Measurements from ENCODE around the gene TMEM248. TPM values are rescaled to one million over a fixed set of nuclear protein-coding genes. Genes with fewer than 3 reads are reported as not detected.
"Not testable (repeated sequence)": the region's sequence is repeated elsewhere in the genome, so short reads cannot be mapped to it uniquely, and the experiment has no call there.

Gene TMEM248
- total and polyA plus RNA-seq, 2 experiments from 2014 or later: 40.2 to 73.7 TPM

DNA sequence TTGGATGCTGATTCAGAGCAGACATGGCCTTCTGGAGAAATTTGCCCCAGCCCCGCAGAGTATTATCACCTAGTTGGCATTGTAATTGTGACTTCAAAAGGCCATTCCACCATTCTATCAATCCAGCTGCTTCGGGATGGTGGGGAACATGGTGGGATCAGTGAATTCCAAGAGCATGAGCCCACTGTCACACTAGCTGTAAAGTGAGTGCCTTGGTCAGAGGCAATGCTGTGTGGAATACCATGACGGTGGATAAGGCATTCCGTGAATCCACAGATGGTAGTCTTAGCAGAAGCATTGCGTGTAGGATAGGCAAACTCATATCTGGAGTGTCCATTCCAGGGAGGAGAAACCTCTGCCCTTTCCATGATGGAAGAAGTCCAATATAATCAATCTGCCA is 13.3 kb upstream of the TMEM248 start (continued):
- TF ChIP-seq, protein P1, sequence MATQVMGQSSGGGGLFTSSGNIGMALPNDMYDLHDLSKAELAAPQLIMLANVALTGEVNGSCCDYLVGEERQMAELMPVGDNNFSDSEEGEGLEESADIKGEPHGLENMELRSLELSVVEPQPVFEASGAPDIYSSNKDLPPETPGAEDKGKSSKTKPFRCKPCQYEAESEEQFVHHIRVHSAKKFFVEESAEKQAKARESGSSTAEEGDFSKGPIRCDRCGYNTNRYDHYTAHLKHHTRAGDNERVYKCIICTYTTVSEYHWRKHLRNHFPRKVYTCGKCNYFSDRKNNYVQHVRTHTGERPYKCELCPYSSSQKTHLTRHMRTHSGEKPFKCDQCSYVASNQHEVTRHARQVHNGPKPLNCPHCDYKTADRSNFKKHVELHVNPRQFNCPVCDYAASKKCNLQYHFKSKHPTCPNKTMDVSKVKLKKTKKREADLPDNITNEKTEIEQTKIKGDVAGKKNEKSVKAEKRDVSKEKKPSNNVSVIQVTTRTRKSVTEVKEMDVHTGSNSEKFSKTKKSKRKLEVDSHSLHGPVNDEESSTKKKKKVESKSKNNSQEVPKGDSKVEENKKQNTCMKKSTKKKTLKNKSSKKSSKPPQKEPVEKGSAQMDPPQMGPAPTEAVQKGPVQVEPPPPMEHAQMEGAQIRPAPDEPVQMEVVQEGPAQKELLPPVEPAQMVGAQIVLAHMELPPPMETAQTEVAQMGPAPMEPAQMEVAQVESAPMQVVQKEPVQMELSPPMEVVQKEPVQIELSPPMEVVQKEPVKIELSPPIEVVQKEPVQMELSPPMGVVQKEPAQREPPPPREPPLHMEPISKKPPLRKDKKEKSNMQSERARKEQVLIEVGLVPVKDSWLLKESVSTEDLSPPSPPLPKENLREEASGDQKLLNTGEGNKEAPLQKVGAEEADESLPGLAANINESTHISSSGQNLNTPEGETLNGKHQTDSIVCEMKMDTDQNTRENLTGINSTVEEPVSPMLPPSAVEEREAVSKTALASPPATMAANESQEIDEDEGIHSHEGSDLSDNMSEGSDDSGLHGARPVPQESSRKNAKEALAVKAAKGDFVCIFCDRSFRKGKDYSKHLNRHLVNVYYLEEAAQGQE (IDR thresholded peaks at IDR 0.05; ENCODE audit: unreplicated experiment): no peak
- TF ChIP-seq, protein P2, sequence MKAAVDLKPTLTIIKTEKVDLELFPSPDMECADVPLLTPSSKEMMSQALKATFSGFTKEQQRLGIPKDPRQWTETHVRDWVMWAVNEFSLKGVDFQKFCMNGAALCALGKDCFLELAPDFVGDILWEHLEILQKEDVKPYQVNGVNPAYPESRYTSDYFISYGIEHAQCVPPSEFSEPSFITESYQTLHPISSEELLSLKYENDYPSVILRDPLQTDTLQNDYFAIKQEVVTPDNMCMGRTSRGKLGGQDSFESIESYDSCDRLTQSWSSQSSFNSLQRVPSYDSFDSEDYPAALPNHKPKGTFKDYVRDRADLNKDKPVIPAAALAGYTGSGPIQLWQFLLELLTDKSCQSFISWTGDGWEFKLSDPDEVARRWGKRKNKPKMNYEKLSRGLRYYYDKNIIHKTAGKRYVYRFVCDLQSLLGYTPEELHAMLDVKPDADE (IDR thresholded peaks at IDR 0.05): no peak
- no peak for TF ChIP-seq ZNF331 (CRISPR knock-in tag; IDR thresholded peaks at IDR 0.05; ENCODE audit: low read depth)
- no peak for TF ChIP-seq NANOG (IDR thresholded peaks at IDR 0.05; ENCODE audit: borderline replicate concordance)
- TF ChIP-seq STAT1 (IDR thresholded peaks at IDR 0.05; ENCODE audit: unreplicated experiment): no peak
- TF ChIP-seq POLR2AphosphoS5 (IDR thresholded peaks at IDR 0.05; ENCODE audit: low read depth): no peak
- TF ChIP-seq EZH2 (IDR thresholded peaks at IDR 0.05; ENCODE audit: low read depth, unreplicated experiment): no peak
- TF ChIP-seq, protein P3, sequence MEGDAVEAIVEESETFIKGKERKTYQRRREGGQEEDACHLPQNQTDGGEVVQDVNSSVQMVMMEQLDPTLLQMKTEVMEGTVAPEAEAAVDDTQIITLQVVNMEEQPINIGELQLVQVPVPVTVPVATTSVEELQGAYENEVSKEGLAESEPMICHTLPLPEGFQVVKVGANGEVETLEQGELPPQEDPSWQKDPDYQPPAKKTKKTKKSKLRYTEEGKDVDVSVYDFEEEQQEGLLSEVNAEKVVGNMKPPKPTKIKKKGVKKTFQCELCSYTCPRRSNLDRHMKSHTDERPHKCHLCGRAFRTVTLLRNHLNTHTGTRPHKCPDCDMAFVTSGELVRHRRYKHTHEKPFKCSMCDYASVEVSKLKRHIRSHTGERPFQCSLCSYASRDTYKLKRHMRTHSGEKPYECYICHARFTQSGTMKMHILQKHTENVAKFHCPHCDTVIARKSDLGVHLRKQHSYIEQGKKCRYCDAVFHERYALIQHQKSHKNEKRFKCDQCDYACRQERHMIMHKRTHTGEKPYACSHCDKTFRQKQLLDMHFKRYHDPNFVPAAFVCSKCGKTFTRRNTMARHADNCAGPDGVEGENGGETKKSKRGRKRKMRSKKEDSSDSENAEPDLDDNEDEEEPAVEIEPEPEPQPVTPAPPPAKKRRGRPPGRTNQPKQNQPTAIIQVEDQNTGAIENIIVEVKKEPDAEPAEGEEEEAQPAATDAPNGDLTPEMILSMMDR (conservative IDR thresholded peaks at IDR 0.05; ENCODE audit: low read depth in 2 of 2): no peak
- TF ChIP-seq CREB1 (CRISPR knock-in tag; IDR thresholded peaks at IDR 0.05; ENCODE audit: low read depth): no peak

DNA sequence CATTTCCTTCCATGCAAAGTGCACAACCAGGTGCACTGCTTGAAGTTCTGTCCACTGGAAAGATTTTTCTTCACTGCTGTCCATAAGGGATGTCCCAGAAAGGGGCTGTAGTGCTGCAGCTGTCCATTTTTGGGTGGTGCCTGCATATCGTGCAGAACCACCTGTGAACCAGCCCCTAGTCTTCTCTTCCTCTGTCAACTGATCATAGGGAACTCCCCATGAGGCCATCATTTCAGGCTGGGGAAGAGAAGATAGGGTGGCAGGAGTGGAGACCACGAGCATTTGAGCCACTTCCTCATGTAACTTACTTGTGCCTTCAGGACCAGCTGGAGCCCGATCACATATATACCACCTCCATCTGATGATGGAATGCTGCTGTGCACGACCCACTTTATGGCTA is 12.4 kb upstream of the TMEM248 start:
- not testable (repeated sequence) for H3F3A ChIP-seq (replicated peaks; ENCODE audit: low read depth); H2AFZ ChIP-seq; H3K79me2 ChIP-seq (replicated peaks; ENCODE audit: insufficient read depth); H3K4me3 Mint-ChIP-seq; H3K4me1 ChIP-seq (ENCODE audit: insufficient read depth); DNase-seq (ENCODE audit: low spot score); H3K27ac Mint-ChIP-seq; H3K27ac ChIP-seq (ENCODE audit: low read depth); H3K4me2 ChIP-seq; H3K27me3 Mint-ChIP-seq (ENCODE audit: insufficient read depth, low read depth, poor library complexity); H3K4me1 Mint-ChIP-seq; H3K27me3 ChIP-seq (ENCODE audit: insufficient read depth); H3K4me3 ChIP-seq; H3K9me2 ChIP-seq (ENCODE audit: insufficient read depth); ATAC-seq; H3K9me3 Mint-ChIP-seq; H4K20me1 ChIP-seq (replicated peaks; ENCODE audit: insufficient read depth); H3K36me3 ChIP-seq (ENCODE audit: insufficient read depth)
- peaks cover 13% of the 10 kb centered on the region; the same call in 1 of the 3 replicates for H3K36me3 Mint-ChIP-seq (ENCODE audit: low read depth)
